Activated T-helper 1 cell treated with Interleukin-2 at 50 U/mL for 16 hours (primary cell): ENCODE data around the gene YIPF5.

Experiments
- DNase-seq: peaks from one replicate; pipeline ENCODE4 v3.0.0-alpha.2; 2020; ENCODE audit warnings: low read depth

YIPF5 gene

DNA sequence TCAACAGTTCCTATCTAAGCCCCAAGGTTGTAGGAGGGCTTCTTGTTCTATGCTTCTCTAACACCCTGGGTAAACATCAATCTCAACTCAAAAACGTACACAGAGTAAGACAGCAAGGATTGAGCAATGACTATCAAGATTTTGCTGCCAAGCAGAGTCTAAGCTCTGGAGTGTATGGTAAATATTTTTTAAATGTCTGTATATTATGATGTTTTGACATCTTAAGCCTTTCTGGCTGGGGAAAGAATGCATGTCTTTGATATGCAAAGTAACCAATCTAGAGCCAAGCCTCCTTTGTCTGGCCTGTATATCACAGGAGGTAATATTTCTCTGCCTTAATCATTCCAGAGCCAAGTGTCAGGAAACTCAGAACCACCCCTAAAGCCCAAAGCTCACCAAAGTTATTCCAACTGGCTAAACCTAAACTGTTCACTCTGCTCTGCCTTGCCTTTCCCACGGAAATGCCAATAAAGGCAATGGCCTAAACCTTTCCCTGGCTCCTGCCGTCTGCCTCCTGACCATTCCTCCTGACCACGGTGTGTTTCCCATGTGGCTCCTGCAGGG lies 45.2 kb downstream of the YIPF5 start:
- DNase-seq: no peak

GRCh38 chr5:144122641-144123040 lies 47.8 kb downstream of the YIPF5 start:
- no peak for DNase-seq

DNA sequence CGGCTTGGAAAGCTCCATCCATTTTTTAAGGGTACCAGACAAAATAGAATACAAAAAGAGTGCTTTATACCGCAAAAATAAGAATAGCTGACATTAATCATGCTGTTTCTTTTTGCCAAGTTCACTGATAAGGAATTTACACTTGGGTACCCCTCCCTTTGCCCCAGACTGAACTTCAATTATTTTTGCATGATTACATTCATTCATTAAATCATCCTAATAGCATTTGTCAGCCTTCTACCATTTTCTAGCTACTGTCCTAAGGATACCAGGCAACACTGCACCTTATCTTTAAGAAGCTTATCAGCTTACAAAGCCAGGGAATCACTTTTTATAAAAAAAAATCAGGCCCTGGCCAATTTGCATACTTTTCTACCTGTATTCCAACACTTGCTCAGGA lies 48.4 kb downstream of the YIPF5 start:
- no peak for DNase-seq

DNA sequence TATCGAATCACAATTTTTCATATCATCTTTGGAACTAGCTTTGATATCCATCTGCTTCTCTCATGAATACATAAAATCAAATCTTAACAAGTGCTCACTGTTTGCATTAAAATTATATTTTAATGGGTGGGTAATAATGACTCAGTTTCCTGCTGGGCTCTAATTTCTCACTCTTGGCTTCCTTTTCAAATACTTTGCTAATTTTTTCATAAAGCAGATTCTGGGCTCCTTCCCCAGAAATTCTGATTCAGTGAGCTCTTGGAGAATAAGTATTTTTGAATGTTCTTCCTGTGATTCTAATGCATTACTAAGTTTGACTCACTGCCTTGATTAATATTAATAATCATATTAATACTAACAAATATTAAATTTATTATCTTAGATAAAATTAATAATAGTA lies 48.9 kb downstream of the YIPF5 start:
- no peak for DNase-seq

DNA sequence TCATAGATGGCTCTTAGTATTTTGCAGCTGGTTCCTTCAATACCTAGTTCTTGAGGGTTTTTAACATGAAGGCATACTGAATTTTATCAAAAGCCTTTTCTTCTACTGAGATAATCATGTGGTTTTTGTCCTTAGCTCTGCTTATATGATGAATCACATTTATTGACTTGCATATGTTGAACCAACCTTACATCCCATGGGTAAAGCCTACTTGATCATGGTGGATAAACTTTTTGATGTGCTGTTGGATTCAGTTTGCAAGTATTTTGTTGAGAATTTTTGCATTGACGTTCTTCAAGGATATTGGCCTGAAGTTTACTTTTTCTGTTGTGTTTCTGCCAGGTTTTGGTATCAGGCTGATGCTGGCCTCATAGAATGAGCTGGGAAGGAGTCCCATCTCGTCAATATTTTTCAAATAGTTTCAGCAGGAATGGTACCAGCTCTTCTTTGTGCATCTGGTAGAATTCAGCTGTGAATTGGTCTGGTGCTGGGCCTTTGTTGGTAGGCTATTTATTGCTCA lies 49.7 kb downstream of the YIPF5 start:
- DNase-seq: no peak

DNA sequence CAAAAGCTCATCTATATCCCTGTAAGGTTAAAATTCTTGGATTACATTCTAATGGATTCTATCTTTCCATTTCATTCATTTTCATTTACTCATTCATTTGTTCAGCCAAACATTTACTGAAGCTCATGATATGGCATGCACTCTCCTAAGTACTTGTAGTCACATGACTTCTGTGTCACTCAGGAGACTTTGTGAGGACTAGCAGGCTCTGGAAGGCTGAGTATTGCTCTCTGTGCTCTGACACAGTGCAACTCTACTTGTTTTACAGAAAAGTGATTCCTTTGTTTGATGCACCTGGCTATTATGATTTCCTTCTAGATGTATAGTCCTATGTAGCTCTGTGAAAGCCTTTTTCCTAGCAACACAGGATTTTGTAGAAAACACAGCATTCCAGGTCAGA lies 53.0 kb downstream of the YIPF5 start:
- DNase-seq: no peak

GRCh38 chr5:144114571-144114970 lies 55.9 kb downstream of the YIPF5 start:
- DNase-seq: no peak
